OCI-LY1 (cell line): ENCODE results near the gene CNP.

Source experiments
- H2AFZ ChIP-seq: fragments of 200-600 bp; sonication (generic), shearing (Covaris generic); 2 replicates; pipeline ENCODE4 v1.6.0; 2014; ENCODE audit warnings: antibody characterized with exemption, mild to moderate bottlenecking, low read length
- H3F3A ChIP-seq: fragments of 200-600 bp; sonication (generic), shearing (Covaris generic); 2 replicates; pipeline ENCODE4 v1.6.0; 2014; ENCODE audit warnings: mild to moderate bottlenecking, antibody characterized with exemption, low read length, moderate library complexity; ENCODE audit not compliant: insufficient read depth
- H3K27ac ChIP-seq: fragments of 200-600 bp; sonication (generic); 2 replicates; pipeline ENCODE4 v1.5.1; 2014; ENCODE audit warnings: low read length, mixed run types, mild to moderate bottlenecking, low read depth; ENCODE audit not compliant: poor library complexity, severe bottlenecking
- H3K27me3 ChIP-seq: fragments of 200-600 bp; sonication (generic); 2 replicates; pipeline ENCODE4 v1.6.0; 2014; ENCODE audit warnings: antibody characterized with exemption, mild to moderate bottlenecking, low read length, moderate library complexity; ENCODE audit not compliant: insufficient read depth
- H3K36me3 ChIP-seq: fragments of 200-600 bp; sonication (generic); 2 replicates; pipeline ENCODE4 v1.6.1; 2014; ENCODE audit warnings: mild to moderate bottlenecking, antibody characterized with exemption, low read length, moderate library complexity, mixed read lengths; ENCODE audit not compliant: insufficient read depth
- H3K4me1 ChIP-seq: fragments of 200-600 bp; sonication (generic); 2 replicates; pipeline ENCODE4 v1.5.1; 2014; ENCODE audit warnings: mild to moderate bottlenecking, low read length, moderate library complexity; ENCODE audit not compliant: insufficient read depth, severe bottlenecking
- H3K4me2 ChIP-seq: fragments of 200-600 bp; sonication (generic), shearing (Covaris generic); 2 replicates; pipeline ENCODE4 v1.6.1; 2014; ENCODE audit warnings: low read length
- H3K4me3 ChIP-seq: fragments of 200-600 bp; sonication (generic); 2 replicates; pipeline ENCODE4 v1.5.1; 2014; ENCODE audit warnings: low read length, low read depth, mild to moderate bottlenecking, mixed read lengths; ENCODE audit not compliant: poor library complexity, severe bottlenecking
- H3K79me2 ChIP-seq: fragments of 200-600 bp; shearing (Covaris generic); 2 replicates; pipeline ENCODE4 v1.6.1; 2016; ENCODE audit warnings: mixed run types, low read length, mixed read lengths; ENCODE audit not compliant: insufficient read depth
- H3K9ac ChIP-seq: fragments of 200-600 bp; sonication (generic), shearing (Covaris generic); 2 replicates; pipeline ENCODE4 v1.6.1; 2014; ENCODE audit warnings: mild to moderate bottlenecking, low read length, mixed read lengths
- H3K9me2 ChIP-seq: fragments of 200-600 bp; sonication (generic), shearing (Covaris generic); 2 replicates; pipeline ENCODE4 v1.6.1; 2014; ENCODE audit warnings: low read depth, mild to moderate bottlenecking, low read length, mixed read lengths
- H3K9me3 ChIP-seq: fragments of 200-600 bp; shearing (Covaris generic); 2 replicates; pipeline ENCODE4 v1.6.1; 2014; ENCODE audit warnings: low read length, mixed read lengths
- H4K20me1 ChIP-seq: fragments of 200-600 bp; sonication (generic), shearing (Covaris generic); 2 replicates; pipeline ENCODE4 v1.6.0; 2016; ENCODE audit warnings: mild to moderate bottlenecking, low read length; ENCODE audit not compliant: insufficient read depth
- EZH2 ChIP-seq: fragments of 200-600 bp; sonication (generic), shearing (Covaris generic); IDR thresholded peaks from 2 replicates; pipeline ENCODE4 v1.8.0; 2017; ENCODE audit warnings: borderline replicate concordance, mixed run types, mild to moderate bottlenecking, antibody characterized with exemption, low read length, moderate library complexity, mixed read lengths
- TF ChIP-seq, protein P1 (sequence below): fragments of 200-600 bp; sonication (generic), shearing (Covaris generic); IDR thresholded peaks from 2 replicates; pipeline ENCODE4 v1.5.1; 2017; ENCODE audit warnings: mild to moderate bottlenecking, antibody characterized with exemption, low read length, moderate library complexity, mixed read lengths

The CNP gene

DNA sequence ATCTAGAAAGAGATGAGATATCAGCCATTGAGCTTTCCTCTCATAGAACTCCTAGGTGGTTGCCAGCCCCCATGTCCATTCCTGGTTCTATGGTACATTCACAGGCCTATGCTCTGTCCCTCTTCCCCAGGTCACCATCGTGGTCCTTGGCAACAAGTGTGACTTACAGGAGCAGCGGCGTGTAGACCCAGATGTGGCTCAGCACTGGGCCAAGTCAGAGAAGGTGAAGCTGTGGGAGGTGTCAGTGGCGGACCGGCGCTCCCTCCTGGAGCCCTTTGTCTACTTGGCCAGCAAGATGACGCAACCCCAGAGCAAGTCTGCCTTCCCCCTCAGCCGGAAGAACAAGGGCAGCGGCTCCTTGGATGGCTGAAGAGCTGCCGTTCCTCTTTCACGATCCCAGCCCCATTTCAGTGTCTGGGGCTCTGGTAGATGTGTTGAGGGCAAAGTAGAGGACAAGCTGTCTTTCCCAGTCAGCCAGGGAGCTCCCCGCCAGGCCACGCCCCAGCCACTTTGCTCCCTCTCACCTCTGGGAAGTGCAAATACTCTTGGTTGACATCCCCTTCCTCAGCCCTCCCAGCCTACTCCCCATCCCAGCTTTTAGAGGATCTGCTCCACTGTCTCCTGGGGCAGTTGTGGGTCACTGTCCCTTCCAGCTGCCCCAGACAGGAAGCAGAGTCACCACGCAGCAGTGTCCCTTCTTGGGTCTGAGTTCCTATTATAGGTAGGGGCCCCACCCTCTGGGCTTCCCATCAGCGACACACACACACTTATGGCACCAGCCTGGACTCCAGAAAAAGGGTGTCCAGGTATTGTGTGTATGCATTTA lies 57.1 kb downstream of the CNP start:
- Histone ChIP-seq H3F3A (no peaks in the 10 kb centered on the region), H4K20me1 (no peaks in the 10 kb centered on the region), H3K27me3 (no peaks in the 10 kb centered on the region), H3K4me2 (no peak overlapping the region), H3K27ac (no peak overlapping the region), H3K9me2 (no peaks in the 10 kb centered on the region), H3K9me3 (no peaks in the 10 kb centered on the region), H3K4me1 (peaks cover 23% of the 10 kb centered on the region), H3K4me3 (no peak overlapping the region), H3K36me3 (peaks cover 28% of the 10 kb centered on the region), H2AFZ (no peak overlapping the region), H3K79me2 (peaks cover 3% of the 10 kb centered on the region; the same call in 1 of the 2 replicates), H3K9ac (no peak overlapping the region)
- no peak for TF ChIP-seq EZH2
- TF ChIP-seq, protein P1, sequence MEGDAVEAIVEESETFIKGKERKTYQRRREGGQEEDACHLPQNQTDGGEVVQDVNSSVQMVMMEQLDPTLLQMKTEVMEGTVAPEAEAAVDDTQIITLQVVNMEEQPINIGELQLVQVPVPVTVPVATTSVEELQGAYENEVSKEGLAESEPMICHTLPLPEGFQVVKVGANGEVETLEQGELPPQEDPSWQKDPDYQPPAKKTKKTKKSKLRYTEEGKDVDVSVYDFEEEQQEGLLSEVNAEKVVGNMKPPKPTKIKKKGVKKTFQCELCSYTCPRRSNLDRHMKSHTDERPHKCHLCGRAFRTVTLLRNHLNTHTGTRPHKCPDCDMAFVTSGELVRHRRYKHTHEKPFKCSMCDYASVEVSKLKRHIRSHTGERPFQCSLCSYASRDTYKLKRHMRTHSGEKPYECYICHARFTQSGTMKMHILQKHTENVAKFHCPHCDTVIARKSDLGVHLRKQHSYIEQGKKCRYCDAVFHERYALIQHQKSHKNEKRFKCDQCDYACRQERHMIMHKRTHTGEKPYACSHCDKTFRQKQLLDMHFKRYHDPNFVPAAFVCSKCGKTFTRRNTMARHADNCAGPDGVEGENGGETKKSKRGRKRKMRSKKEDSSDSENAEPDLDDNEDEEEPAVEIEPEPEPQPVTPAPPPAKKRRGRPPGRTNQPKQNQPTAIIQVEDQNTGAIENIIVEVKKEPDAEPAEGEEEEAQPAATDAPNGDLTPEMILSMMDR = no peak

GRCh38 chr17:42025191-42025579 lies 58.6 kb downstream of the CNP start:
- peaks cover 28% of the 10 kb centered on the region for H3K36me3 ChIP-seq
- no peak overlapping the region for H2AFZ ChIP-seq
- H3K9me3 ChIP-seq = no peaks in the 10 kb centered on the region
- H3K27me3 ChIP-seq = no peaks in the 10 kb centered on the region
- H3K4me1 ChIP-seq = peaks cover 18% of the 10 kb centered on the region
- H3K27ac ChIP-seq = no peak overlapping the region
- no peaks in the 10 kb centered on the region for H3K9me2 ChIP-seq
- no peaks in the 10 kb centered on the region for H3F3A ChIP-seq
- H3K4me2 ChIP-seq = no peak overlapping the region
- H3K4me3 ChIP-seq = no peak overlapping the region
- TF ChIP-seq, protein P1 = no peak; the same call in 1 of the 2 replicates
- no peak for TF ChIP-seq EZH2
- no peak overlapping the region for H3K9ac ChIP-seq
- peaks cover 2% of the 10 kb centered on the region; the same call in 1 of the 2 replicates for H3K79me2 ChIP-seq
- no peaks in the 10 kb centered on the region for H4K20me1 ChIP-seq

- TF ChIP-seq EZH2 = no peak
- TF ChIP-seq, protein P1 = no peak
- no peaks in the 10 kb centered on the region for H3K9me3 ChIP-seq
- H2AFZ ChIP-seq = no peak overlapping the region
- no peaks in the 10 kb centered on the region for H3K9me2 ChIP-seq
- no peaks in the 10 kb centered on the region; the same call in 1 of the 2 replicates for H3K27me3 ChIP-seq
- H3K4me3 ChIP-seq = no peak overlapping the region
- no peak overlapping the region for H3K9ac ChIP-seq
- H3K36me3 ChIP-seq = peaks cover 28% of the 10 kb centered on the region
- H3K79me2 ChIP-seq = no peaks in the 10 kb centered on the region
- no peak overlapping the region for H3K27ac ChIP-seq
- H3F3A ChIP-seq = no peaks in the 10 kb centered on the region
- H4K20me1 ChIP-seq = no peaks in the 10 kb centered on the region
- H3K4me1 ChIP-seq = peaks cover 13% of the 10 kb centered on the region
- no peak overlapping the region for H3K4me2 ChIP-seq
These were observed 59.3 kb downstream of the CNP start for GRCh38 chr17:42025936-42026335.
